Immature natural killer cell (primary cell): ENCODE results near the gene SSH2. TPM values are rescaled to one million over a fixed set of nuclear protein-coding genes. Genes with fewer than 3 reads are reported as not detected.
"Not testable (repeated sequence)": the region's sequence is repeated elsewhere in the genome, so short reads cannot be mapped to it uniquely, and the experiment has no call there.

Experiments used
- DNase-seq, 3 donors: peaks; one replicate each; pipeline ENCODE4 v3.0.0; 2022; ENCODE audit warnings: mixed read lengths in 1 of 3
- H3K27ac Mint-ChIP-seq, 6 donors: one replicate each; pipeline ENCODE4 v1.8.0; 2020; ENCODE audit warnings: mixed read lengths in 6 of 6, mild to moderate bottlenecking in 5 of 6, inconsistent platforms in 4 of 6, moderate library complexity in 3 of 6
- H3K27me3 Mint-ChIP-seq, 3 donors: one replicate each; pipeline ENCODE4 v1.8.0; 2020 to 2021; ENCODE audit warnings: low read depth in 3 of 3, mild to moderate bottlenecking in 3 of 3, mixed read lengths in 3 of 3, moderate library complexity in 3 of 3, inconsistent platforms in 1 of 3
- H3K36me3 Mint-ChIP-seq, 3 donors: one replicate each; pipeline ENCODE4 v1.8.0; 2020; ENCODE audit warnings: mixed read lengths in 3 of 3, inconsistent platforms in 2 of 3, mild to moderate bottlenecking in 2 of 3
- H3K4me1 Mint-ChIP-seq, 2 donors: one replicate each; pipeline ENCODE4 v1.8.0; 2020; ENCODE audit warnings: inconsistent platforms in 2 of 2, mild to moderate bottlenecking in 2 of 2, mixed read lengths in 2 of 2, moderate library complexity in 1 of 2
- H3K4me3 Mint-ChIP-seq, 5 donors: one replicate each; pipeline ENCODE4 v1.8.0; 2020; ENCODE audit warnings: mild to moderate bottlenecking in 5 of 5, mixed read lengths in 5 of 5, inconsistent platforms in 3 of 5, moderate library complexity in 3 of 5
- H3K9me3 Mint-ChIP-seq, 6 donors: one replicate each; pipeline ENCODE4 v1.8.0; 2020; ENCODE audit warnings: mild to moderate bottlenecking in 6 of 6, mixed read lengths in 6 of 6, inconsistent platforms in 4 of 6, moderate library complexity in 3 of 6
- polyA plus RNA-seq, 3 donors: library from polyadenylated mRNA; unstranded; fragments of 300-500 nt; fragmentation: Illumina TruSeq; gene quantifications; one replicate each; pipeline ENCODE4 v1.2.3, GENCODE V29; 2021

SSH2 gene
- polyA plus RNA-seq, 3 donors from 2014 or later, result 24.2 to 61.5 (median 25.3) TPM

GRCh38 chr17:29857105-29857504 lies 72.9 kb downstream of the SSH2 start:
- not testable (repeated sequence) for H3K27me3 Mint-ChIP-seq, H3K27ac Mint-ChIP-seq, H3K4me3 Mint-ChIP-seq, H3K36me3 Mint-ChIP-seq, H3K9me3 Mint-ChIP-seq, DNase-seq
- H3K4me1 Mint-ChIP-seq, result peaks cover 14 to 26% of the 10 kb centered on the region in 2 donors

- H3K4me3 Mint-ChIP-seq, result no peak overlapping the region
These were observed 74.3 kb downstream of the SSH2 start for GRCh38 chr17:29855686-29856085.

GRCh38 chr17:29848737-29849136 lies 81.3 kb downstream of the SSH2 start:
- DNase-seq, result no peak
- Mint-ChIP-seq H3K4me1 (peaks cover 0 to 2% of the 10 kb centered on the region in 2 donors), H3K4me3 (no peak overlapping the region), H3K36me3 (peaks cover 0 to 3% (median 3%) of the 10 kb centered on the region in 3 donors), H3K27me3 (peaks cover 0 to 2% (median 0%) of the 10 kb centered on the region in 3 donors), H3K9me3 (no peaks in the 10 kb centered on the region), H3K27ac (no peak overlapping the region)

More at GRCh38 chr17:29855686-29856085, 74.3 kb downstream of the SSH2 start:
- no peak for DNase-seq
- peaks cover 14 to 26% of the 10 kb centered on the region in 2 donors for H3K4me1 Mint-ChIP-seq
- no peaks in the 10 kb centered on the region for H3K27me3 Mint-ChIP-seq
- H3K9me3 Mint-ChIP-seq, result no peaks in the 10 kb centered on the region
- H3K27ac Mint-ChIP-seq, result no peak overlapping the region
- H3K36me3 Mint-ChIP-seq, result peaks cover 0 to 9% (median 0%) of the 10 kb centered on the region in 3 donors

- Mint-ChIP-seq H3K27me3 (peaks cover 0 to 2% (median 0%) of the 10 kb centered on the region in 3 donors), H3K4me3 (no peak overlapping the region), H3K27ac (no peak overlapping the region), H3K9me3 (no peaks in the 10 kb centered on the region), H3K4me1 (peaks cover 0 to 2% of the 10 kb centered on the region in 2 donors), H3K36me3 (peaks cover 0 to 6% (median 0%) of the 10 kb centered on the region in 3 donors)
- no peak for DNase-seq
These were observed 82.3 kb downstream of the SSH2 start for GRCh38 chr17:29847527-29848400.

- no peak for DNase-seq
- Mint-ChIP-seq H3K4me3 (no peak overlapping the region), H3K27me3 (peaks cover 0 to 2% (median 0%) of the 10 kb centered on the region in 3 donors), H3K27ac (no peak overlapping the region), H3K36me3 (peaks cover 0 to 7% (median 0%) of the 10 kb centered on the region in 3 donors), H3K9me3 (no peaks in the 10 kb centered on the region), H3K4me1 (peaks cover 0 to 2% of the 10 kb centered on the region in 2 donors)
These were observed 82.9 kb downstream of the SSH2 start for GRCh38 chr17:29847118-29847517.

GRCh38 chr17:29846298-29846697 lies 83.7 kb downstream of the SSH2 start:
- H3K27ac Mint-ChIP-seq, result no peak overlapping the region
- DNase-seq, result no peak
- H3K27me3 Mint-ChIP-seq, result peaks cover 0 to 2% (median 0%) of the 10 kb centered on the region in 3 donors
- H3K4me1 Mint-ChIP-seq, result peaks cover 0 to 2% of the 10 kb centered on the region in 2 donors
- H3K9me3 Mint-ChIP-seq, result no peaks in the 10 kb centered on the region
- peaks cover 0 to 7% (median 0%) of the 10 kb centered on the region in 3 donors for H3K36me3 Mint-ChIP-seq
- H3K4me3 Mint-ChIP-seq, result no peak overlapping the region

- H3K27me3 Mint-ChIP-seq, result peaks cover 0 to 2% (median 0%) of the 10 kb centered on the region in 3 donors
- DNase-seq, result no peak
- peak overlapping the region in 2 of 6 donors; percentile 25 to 39 for H3K27ac Mint-ChIP-seq
- no peak overlapping the region for H3K4me3 Mint-ChIP-seq
- no peaks in the 10 kb centered on the region for H3K4me1 Mint-ChIP-seq
- peaks cover 0 to 7% (median 0%) of the 10 kb centered on the region in 3 donors for H3K36me3 Mint-ChIP-seq
- no peaks in the 10 kb centered on the region for H3K9me3 Mint-ChIP-seq
These were observed 85.5 kb downstream of the SSH2 start for GRCh38 chr17:29844339-29845048.

- Mint-ChIP-seq H3K36me3 (peaks cover 0 to 4% (median 0%) of the 10 kb centered on the region in 3 donors), H3K27ac (no peak overlapping the region), H3K27me3 (peaks cover 0 to 4% (median 0%) of the 10 kb centered on the region in 3 donors), H3K4me3 (no peak overlapping the region), H3K9me3 (no peaks in the 10 kb centered on the region), H3K4me1 (peaks cover 0 to 2% of the 10 kb centered on the region in 2 donors)
- DNase-seq, result no peak
These were observed 89.1 kb downstream of the SSH2 start for GRCh38 chr17:29840884-29841283.

GRCh38 chr17:29839656-29840055 lies 90.4 kb downstream of the SSH2 start:
- no peak for DNase-seq
- no peak overlapping the region for H3K27ac Mint-ChIP-seq
- no peak overlapping the region for H3K4me3 Mint-ChIP-seq
- H3K9me3 Mint-ChIP-seq, result no peaks in the 10 kb centered on the region
- peaks cover 0 to 4% (median 0%) of the 10 kb centered on the region in 3 donors for H3K36me3 Mint-ChIP-seq
- peaks cover 0 to 3% (median 0%) of the 10 kb centered on the region in 3 donors for H3K27me3 Mint-ChIP-seq
- peaks cover 0 to 2% of the 10 kb centered on the region in 2 donors for H3K4me1 Mint-ChIP-seq

GRCh38 chr17:29838961-29839360 lies 91.1 kb downstream of the SSH2 start:
- Mint-ChIP-seq H3K4me3 (no peak overlapping the region), H3K36me3 (peaks cover 0 to 4% (median 0%) of the 10 kb centered on the region in 3 donors), H3K9me3 (no peaks in the 10 kb centered on the region), H3K4me1 (peaks cover 0 to 2% of the 10 kb centered on the region in 2 donors), H3K27ac (no peak overlapping the region), H3K27me3 (peaks cover 0 to 3% (median 0%) of the 10 kb centered on the region in 3 donors)
- DNase-seq, result no peak

GRCh38 chr17:29837531-29837930 lies 92.5 kb downstream of the SSH2 start:
- no peak overlapping the region for H3K4me3 Mint-ChIP-seq
- DNase-seq, result no peak

GRCh38 chr17:29836643-29837042 lies 93.4 kb downstream of the SSH2 start:
- DNase-seq, result no peak
- Mint-ChIP-seq H3K27me3 (peaks cover 0 to 3% (median 0%) of the 10 kb centered on the region in 3 donors), H3K27ac (no peak overlapping the region), H3K36me3 (peaks cover 0 to 5% (median 0%) of the 10 kb centered on the region in 3 donors), H3K4me1 (peaks cover 0 to 2% of the 10 kb centered on the region in 2 donors), H3K9me3 (no peaks in the 10 kb centered on the region), H3K4me3 (no peak overlapping the region)

More at GRCh38 chr17:29837531-29837930, 92.5 kb downstream of the SSH2 start:
- H3K36me3 Mint-ChIP-seq, result peaks cover 0 to 5% (median 0%) of the 10 kb centered on the region in 3 donors
- H3K27me3 Mint-ChIP-seq, result peaks cover 0 to 3% (median 0%) of the 10 kb centered on the region in 3 donors
- no peaks in the 10 kb centered on the region for H3K9me3 Mint-ChIP-seq
- H3K27ac Mint-ChIP-seq, result no peak overlapping the region
- peaks cover 0 to 2% of the 10 kb centered on the region in 2 donors for H3K4me1 Mint-ChIP-seq

GRCh38 chr17:29835435-29836351 lies 94.3 kb downstream of the SSH2 start:
- DNase-seq, result no peak
- peaks cover 0 to 5% (median 0%) of the 10 kb centered on the region in 3 donors for H3K36me3 Mint-ChIP-seq
- H3K9me3 Mint-ChIP-seq, result no peaks in the 10 kb centered on the region
- peaks cover 0 to 3% (median 0%) of the 10 kb centered on the region in 3 donors for H3K27me3 Mint-ChIP-seq
- peaks cover 2 to 3% of the 10 kb centered on the region in 2 donors for H3K4me1 Mint-ChIP-seq
- H3K4me3 Mint-ChIP-seq, result no peak overlapping the region
- H3K27ac Mint-ChIP-seq, result no peak overlapping the region
